ENCODE measurements around the gene SLC6A4.

DNA sequence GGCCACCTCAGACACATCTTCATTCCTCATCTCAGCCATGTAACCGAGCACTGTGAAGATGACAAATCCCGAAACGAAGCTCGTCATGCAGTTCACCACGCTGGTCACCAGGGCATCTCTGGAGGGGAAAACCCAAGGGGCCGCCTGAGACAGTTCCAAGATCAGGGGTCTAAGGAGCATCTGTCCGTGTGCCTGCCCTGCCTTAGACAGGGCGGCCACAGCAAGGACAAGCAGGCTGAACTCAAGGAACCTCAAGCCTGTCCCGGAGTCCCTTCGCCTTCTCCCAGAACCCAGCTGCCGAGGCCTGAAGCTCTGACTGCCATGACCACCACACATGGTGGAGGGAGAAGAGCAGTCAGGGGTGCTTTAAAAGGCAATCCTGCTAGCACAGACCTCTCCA lies 22.7 kb downstream of the SLC6A4 start:
- no peak for TF ChIP-seq ZNF274 (IDR thresholded peaks at IDR 0.05; ENCODE audit: low read depth, low read length)
- no peak for TF ChIP-seq POLR2AphosphoS5 (IDR thresholded peaks at IDR 0.05; ENCODE audit: low read depth, low read length)
- no peak for TF ChIP-seq ATF3 (IDR thresholded peaks at IDR 0.05)
- no peak for TF ChIP-seq EZH2 (IDR thresholded peaks at IDR 0.05)
- TF ChIP-seq RAD21 (IDR thresholded peaks at IDR 0.05; ENCODE audit: low read depth) = no peak
- no peak; a peak in 1 of 6 replicates for TF ChIP-seq CTCF (IDR thresholded peaks at IDR 0.05 in 2 of 3, conservative IDR thresholded peaks at IDR 0.05 in 1 of 3; ENCODE audit: borderline replicate concordance in 1 of 3, insufficient read depth in 1 of 3, low read depth in 2 of 3, low read length in 2 of 3)
- no peak for TF ChIP-seq EZH2phosphoT487 (IDR thresholded peaks at IDR 0.05; ENCODE audit: borderline replicate concordance)
- no peak for TF ChIP-seq POLR2A (IDR thresholded peaks at IDR 0.05; ENCODE audit: borderline replicate concordance, extremely low read depth, insufficient read depth, insufficient read length)
- no peak for TF ChIP-seq CEBPB (IDR thresholded peaks at IDR 0.05; ENCODE audit: low read depth)
- no peak for TF ChIP-seq SP1 (IDR thresholded peaks at IDR 0.05; ENCODE audit: low read depth)
- TF ChIP-seq, protein P1, sequence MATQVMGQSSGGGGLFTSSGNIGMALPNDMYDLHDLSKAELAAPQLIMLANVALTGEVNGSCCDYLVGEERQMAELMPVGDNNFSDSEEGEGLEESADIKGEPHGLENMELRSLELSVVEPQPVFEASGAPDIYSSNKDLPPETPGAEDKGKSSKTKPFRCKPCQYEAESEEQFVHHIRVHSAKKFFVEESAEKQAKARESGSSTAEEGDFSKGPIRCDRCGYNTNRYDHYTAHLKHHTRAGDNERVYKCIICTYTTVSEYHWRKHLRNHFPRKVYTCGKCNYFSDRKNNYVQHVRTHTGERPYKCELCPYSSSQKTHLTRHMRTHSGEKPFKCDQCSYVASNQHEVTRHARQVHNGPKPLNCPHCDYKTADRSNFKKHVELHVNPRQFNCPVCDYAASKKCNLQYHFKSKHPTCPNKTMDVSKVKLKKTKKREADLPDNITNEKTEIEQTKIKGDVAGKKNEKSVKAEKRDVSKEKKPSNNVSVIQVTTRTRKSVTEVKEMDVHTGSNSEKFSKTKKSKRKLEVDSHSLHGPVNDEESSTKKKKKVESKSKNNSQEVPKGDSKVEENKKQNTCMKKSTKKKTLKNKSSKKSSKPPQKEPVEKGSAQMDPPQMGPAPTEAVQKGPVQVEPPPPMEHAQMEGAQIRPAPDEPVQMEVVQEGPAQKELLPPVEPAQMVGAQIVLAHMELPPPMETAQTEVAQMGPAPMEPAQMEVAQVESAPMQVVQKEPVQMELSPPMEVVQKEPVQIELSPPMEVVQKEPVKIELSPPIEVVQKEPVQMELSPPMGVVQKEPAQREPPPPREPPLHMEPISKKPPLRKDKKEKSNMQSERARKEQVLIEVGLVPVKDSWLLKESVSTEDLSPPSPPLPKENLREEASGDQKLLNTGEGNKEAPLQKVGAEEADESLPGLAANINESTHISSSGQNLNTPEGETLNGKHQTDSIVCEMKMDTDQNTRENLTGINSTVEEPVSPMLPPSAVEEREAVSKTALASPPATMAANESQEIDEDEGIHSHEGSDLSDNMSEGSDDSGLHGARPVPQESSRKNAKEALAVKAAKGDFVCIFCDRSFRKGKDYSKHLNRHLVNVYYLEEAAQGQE (IDR thresholded peaks at IDR 0.05; ENCODE audit: low read depth) = no peak
- TF ChIP-seq SIN3A (IDR thresholded peaks at IDR 0.05; ENCODE audit: low read depth) = no peak
